Measurements from ENCODE around the gene CD84. TPM values are rescaled to one million over a fixed set of nuclear protein-coding genes. Genes with fewer than 3 reads are reported as not detected.
"Not testable (repeated sequence)": the region's sequence is repeated elsewhere in the genome, so short reads cannot be mapped to it uniquely, and the experiment has no call there.

Gene CD84
- total and polyA plus RNA-seq, 12 donors, result 0.25 to 11.8 (median 1.6) TPM

- TF ChIP-seq, protein P1, sequence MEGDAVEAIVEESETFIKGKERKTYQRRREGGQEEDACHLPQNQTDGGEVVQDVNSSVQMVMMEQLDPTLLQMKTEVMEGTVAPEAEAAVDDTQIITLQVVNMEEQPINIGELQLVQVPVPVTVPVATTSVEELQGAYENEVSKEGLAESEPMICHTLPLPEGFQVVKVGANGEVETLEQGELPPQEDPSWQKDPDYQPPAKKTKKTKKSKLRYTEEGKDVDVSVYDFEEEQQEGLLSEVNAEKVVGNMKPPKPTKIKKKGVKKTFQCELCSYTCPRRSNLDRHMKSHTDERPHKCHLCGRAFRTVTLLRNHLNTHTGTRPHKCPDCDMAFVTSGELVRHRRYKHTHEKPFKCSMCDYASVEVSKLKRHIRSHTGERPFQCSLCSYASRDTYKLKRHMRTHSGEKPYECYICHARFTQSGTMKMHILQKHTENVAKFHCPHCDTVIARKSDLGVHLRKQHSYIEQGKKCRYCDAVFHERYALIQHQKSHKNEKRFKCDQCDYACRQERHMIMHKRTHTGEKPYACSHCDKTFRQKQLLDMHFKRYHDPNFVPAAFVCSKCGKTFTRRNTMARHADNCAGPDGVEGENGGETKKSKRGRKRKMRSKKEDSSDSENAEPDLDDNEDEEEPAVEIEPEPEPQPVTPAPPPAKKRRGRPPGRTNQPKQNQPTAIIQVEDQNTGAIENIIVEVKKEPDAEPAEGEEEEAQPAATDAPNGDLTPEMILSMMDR (IDR thresholded peaks at IDR 0.05), result no peak
- Histone ChIP-seq H3K27me3 (peaks cover 0 to 4% (median 0%) of the 10 kb centered on the region in 7 donors), H3K4me1 (peaks cover 0 to 4% (median 0%) of the 10 kb centered on the region in 9 donors), H3K9me3 (peaks cover 0 to 22% (median 0%) of the 10 kb centered on the region in 11 donors), H3K4me3 (peak overlapping the region in 1 of 10 donors; percentile 51), H3K36me3 (no peaks in the 10 kb centered on the region), H3K27ac (peak overlapping the region in 1 of 10 donors; percentile 83)
- WGBS, 2 donors, result 39 to 48% methylated on average over 2 of the region's 2 CpGs
- no peak for ATAC-seq
- intact Hi-C loops (cut with DNase I), result no loop called here
- no peak for DNase-seq
Observed at GRCh38 chr1:160520582-160520981, 58.7 kb downstream of the CD84 start.

DNA sequence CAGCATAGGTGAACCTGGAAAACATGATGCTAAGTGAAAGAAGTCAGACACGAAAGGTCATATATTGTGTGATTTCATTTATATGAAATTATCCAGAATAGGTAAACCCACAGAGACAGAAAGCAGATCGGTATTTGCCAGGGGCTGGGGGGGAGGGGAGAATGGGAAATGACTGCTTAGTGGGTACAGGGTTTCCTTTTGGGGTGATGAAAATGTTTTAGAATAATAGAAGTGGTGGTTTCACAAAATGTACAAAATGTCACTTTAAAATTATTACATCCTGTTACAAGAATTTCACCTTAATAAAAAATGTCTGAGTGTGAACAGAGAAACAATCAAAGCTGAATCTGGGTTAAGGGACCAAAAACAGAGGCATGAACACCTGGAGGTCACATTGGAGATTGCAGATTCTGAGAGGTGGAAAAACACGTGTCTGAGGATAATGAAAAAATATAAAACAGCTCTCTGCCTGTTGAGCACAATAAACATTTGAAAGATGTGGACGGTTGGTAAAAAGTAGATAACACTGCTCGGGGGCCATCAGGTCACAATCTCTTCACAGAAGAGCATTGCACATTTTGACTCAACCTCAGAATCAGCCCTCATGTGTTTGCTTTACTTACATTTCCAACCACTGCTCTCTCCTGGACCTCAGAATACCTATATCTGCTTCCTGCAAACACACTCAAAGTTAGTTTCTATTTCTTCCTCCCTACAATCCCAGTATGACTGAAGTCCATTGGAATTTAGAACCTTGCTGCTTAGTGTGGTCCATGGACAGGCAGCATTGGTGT, 59.5 kb downstream of the CD84 start:
- Histone ChIP-seq H3K9me3 (peaks cover 0 to 15% (median 0%) of the 10 kb centered on the region in 11 donors), H3K4me3 (peak overlapping the region in 1 of 10 donors; percentile 51), H3K27me3 (peaks cover 0 to 4% (median 0%) of the 10 kb centered on the region in 7 donors), H3K4me1 (peaks cover 0 to 4% (median 0%) of the 10 kb centered on the region in 9 donors), H3K27ac (peak overlapping the region in 1 of 10 donors; percentile 83), H3K36me3 (no peaks in the 10 kb centered on the region)
- TF ChIP-seq, protein P1 (IDR thresholded peaks at IDR 0.05), result no peak
- DNase-seq (no peak), ATAC-seq (no peak)
- WGBS, 2 donors, result 41 to 48% methylated on average over 5 of the region's 5 CpGs
- intact Hi-C loops (cut with DNase I), result no loop called here

DNA sequence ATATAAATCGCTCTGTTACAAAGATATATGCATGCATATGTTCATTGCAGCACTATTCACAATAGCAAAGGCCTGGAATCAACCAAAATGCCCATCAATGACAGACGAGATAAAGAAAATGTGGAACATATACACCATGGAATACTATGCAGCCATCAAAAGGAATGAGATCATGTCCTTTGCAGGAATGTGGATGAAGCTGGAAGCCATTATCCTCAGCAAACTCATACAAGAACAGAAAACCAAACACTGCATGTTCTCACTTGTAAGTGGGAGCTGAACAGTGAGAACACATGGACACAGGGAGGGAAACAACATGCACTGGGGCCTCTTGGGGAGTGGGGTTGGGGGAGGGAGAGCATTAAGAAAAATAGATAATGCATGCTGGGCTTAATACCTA, 61.8 kb downstream of the CD84 start:
- intact Hi-C loops (cut with DNase I); H3K4me3 ChIP-seq; ATAC-seq; DNase-seq; H3K27me3 ChIP-seq; H3K36me3 ChIP-seq; H3K27ac ChIP-seq; H3K4me1 ChIP-seq: not testable (repeated sequence)
- WGBS, 2 donors, result 45 to 69% methylated on average over 2 of the region's 2 CpGs
- peaks cover 0 to 15% (median 0%) of the 10 kb centered on the region in 11 donors for H3K9me3 ChIP-seq

DNA sequence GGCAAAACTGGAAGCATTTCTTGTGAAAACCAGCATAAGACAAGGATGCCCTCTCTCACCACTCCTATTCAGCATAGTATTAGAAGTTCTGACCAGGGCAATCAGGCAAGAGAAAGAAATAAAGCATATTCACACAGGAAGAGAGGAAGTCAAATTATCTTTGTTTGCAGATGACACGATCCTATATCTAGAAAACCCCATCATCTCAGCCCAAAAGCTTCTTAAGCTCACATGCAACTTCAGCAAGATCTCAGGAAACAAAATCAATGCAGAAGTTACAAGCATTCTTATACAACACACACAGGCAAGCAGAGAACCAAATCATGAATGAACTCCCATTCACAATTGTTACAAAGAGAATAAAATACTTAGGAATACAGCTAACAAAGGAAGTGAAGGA, 63.4 kb downstream of the CD84 start:
- DNase-seq; H3K27ac ChIP-seq; H3K4me3 ChIP-seq; H3K4me1 ChIP-seq; ATAC-seq; intact Hi-C loops (cut with DNase I); H3K27me3 ChIP-seq; H3K36me3 ChIP-seq: not testable (repeated sequence)
- 30 to 63% methylated on average over 1 of the region's 1 CpG for WGBS, 2 donors
- H3K9me3 ChIP-seq, result peaks cover 0 to 19% (median 0%) of the 10 kb centered on the region in 11 donors

DNA sequence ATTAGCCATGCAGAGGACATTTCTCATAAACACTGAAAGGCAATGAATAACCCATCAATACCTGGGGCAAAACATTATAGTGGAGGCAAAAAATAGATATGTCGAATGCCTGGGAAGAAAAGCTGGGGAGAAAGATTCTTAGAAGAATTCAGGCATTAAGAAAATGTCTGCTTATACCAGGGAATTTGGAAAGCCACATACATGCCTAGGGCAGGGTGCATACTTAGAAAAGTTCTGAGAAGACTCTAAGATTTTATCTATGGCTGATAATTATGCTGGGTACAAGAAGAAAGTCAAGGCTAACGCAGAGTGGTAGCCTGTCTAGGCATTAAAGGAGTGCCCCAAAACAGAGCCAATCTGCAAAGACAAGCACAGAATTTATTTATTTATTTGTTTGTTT, 74.6 kb downstream of the CD84 start:
- H3K4me3 ChIP-seq, result no peak overlapping the region
- 82 to 92% methylated on average over 2 of the region's 2 CpGs for WGBS, 2 donors
- TF ChIP-seq, protein P1 (IDR thresholded peaks at IDR 0.05), result no peak
- no peak overlapping the region for H3K27ac ChIP-seq
- H3K27me3 ChIP-seq, result peaks cover 0 to 8% (median 0%) of the 10 kb centered on the region in 7 donors
- intact Hi-C loops (cut with DNase I), result loop anchor here in 1 of 10 donors (10.0 kb wide), 1 partner anchor 440 kb away; no protein-coding TSS in a partner anchor
- no peaks in the 10 kb centered on the region for H3K36me3 ChIP-seq
- no peak for DNase-seq
- no peak for ATAC-seq
- peaks cover 0 to 5% (median 0%) of the 10 kb centered on the region in 9 donors for H3K4me1 ChIP-seq
- peaks cover 0 to 53% (median 17%) of the 10 kb centered on the region in 11 donors for H3K9me3 ChIP-seq
